Coronary artery (tissue), 2 donors: ENCODE results near the gene SPDYC.
"Not testable (repeated sequence)": the region's sequence is repeated elsewhere in the genome, so short reads cannot be mapped to it uniquely, and the experiment has no call there.

Experiments used
- DNase-seq: peaks from one replicate; pipeline ENCODE4 v3.0.0-alpha.2; 2017; ENCODE audit warnings: low spot score
- H3K27ac ChIP-seq, 2 donors: fragments of 200-600 bp; sonication (generic); one replicate each; pipeline ENCODE4 v1.5.1; 2016 to 2019
- H3K4me3 ChIP-seq: fragments of 200-600 bp; sonication (generic); 2 replicates; pipeline ENCODE4 v1.5.1; 2016; ENCODE audit warnings: mild to moderate bottlenecking, moderate library complexity
- CTCF ChIP-seq: fragments of 200-600 bp; sonication (generic); IDR thresholded peaks from one replicate; pipeline ENCODE4 v1.5.1; 2019; ENCODE audit warnings: antibody characterized with exemption

SPDYC gene

GRCh38 chr11:65163684-65164083 lies 6.3 kb upstream of the SPDYC start:
- no peak for TF ChIP-seq CTCF
- no peak for DNase-seq
- no peak overlapping the region for H3K27ac ChIP-seq
- H3K4me3 ChIP-seq, result no peak overlapping the region

- Histone ChIP-seq H3K4me3 (peak overlapping the region; percentile 1), H3K27ac (no peak overlapping the region)
- no peak for DNase-seq
- no peak for TF ChIP-seq CTCF
Measured at GRCh38 chr11:65165410-65166317, 4.4 kb upstream of the SPDYC start.

GRCh38 chr11:65166893-65167292 lies 3.1 kb upstream of the SPDYC start:
- no peak for TF ChIP-seq CTCF

GRCh38 chr11:65167656-65168055 lies 2.4 kb upstream of the SPDYC start:
- DNase-seq, result no peak
- Histone ChIP-seq H3K4me3 (no peak overlapping the region), H3K27ac (no peak overlapping the region)
- TF ChIP-seq CTCF, result no peak

More at GRCh38 chr11:65166893-65167292, 3.1 kb upstream of the SPDYC start:
- Histone ChIP-seq H3K27ac (no peak overlapping the region), H3K4me3 (no peak overlapping the region)
- DNase-seq, result no peak

- H3K4me3 ChIP-seq, result no peak overlapping the region
- DNase-seq, result no peak
- TF ChIP-seq CTCF, result no peak
- H3K27ac ChIP-seq, result no peak overlapping the region
Measured at GRCh38 chr11:65169164-65169641, 830 bp upstream of the SPDYC start.

GRCh38 chr11:65172600-65172999 lies 2.6 kb downstream of the SPDYC start:
- DNase-seq, result no peak
- TF ChIP-seq CTCF, result no peak

GRCh38 chr11:65174571-65175010 lies 4.6 kb downstream of the SPDYC start:
- not testable (repeated sequence) for H3K4me3 ChIP-seq, H3K27ac ChIP-seq, DNase-seq

More at GRCh38 chr11:65172600-65172999, 2.6 kb downstream of the SPDYC start:
- H3K27ac ChIP-seq, result no peak overlapping the region
- no peak overlapping the region for H3K4me3 ChIP-seq
